GM12878 (cell line): Measurements from ENCODE around the gene HSD11B1L. TPM values are rescaled to one million over a fixed set of nuclear protein-coding genes. Genes with fewer than 3 reads are reported as not detected.

Experiments
- ATAC-seq: fragments of 200-7000 bp; cut with Tn5 transposase; 3 replicates; pipeline ENCODE4 v1.9.1; 2020; ENCODE audit warnings: mild to moderate bottlenecking, moderate library complexity
- BruUV-seq: library from RNA; stranded (reverse); fragments of 400-500 nt; replicated peaks from 2 replicates; lab custom pipeline; 2021; lab: Mats Ljungman, UMichigan
- CTCF ChIA-PET: fragments of 300-600 bp; sonication (Branson Sonifier 250); formaldehyde crosslinking; extraction: SDS; loops from one replicate; lab custom pipeline; 2021; ENCODE audit warnings: inconsistent platforms; lab: Yijun Ruan, JAX
- POLR2A ChIA-PET: fragments of 350-600 bp; formaldehyde crosslinking; extraction: SDS; loops from one replicate; lab custom pipeline; 2021; ENCODE audit warnings: inconsistent platforms; lab: Charles Lee
- RAD21 ChIA-PET: fragments of 300-600 bp; sonication (Branson Sonifier 250); formaldehyde crosslinking; loops from one replicate; lab custom pipeline; 2023; ENCODE audit warnings: antibody characterized with exemption; ENCODE audit not compliant: unreplicated experiment; lab: Charles Lee
- SMC1A ChIA-PET: fragments of 300-600 bp; sonication (Branson Sonifier 250); formaldehyde crosslinking; loops from one replicate; lab custom pipeline; 2023; ENCODE audit not compliant: unreplicated experiment, uncharacterized antibody; lab: Charles Lee
- DNase-seq: peaks from one replicate; pipeline ENCODE4 v3.0.0-alpha.2; 2011; ENCODE audit warnings: low read depth, low spot score
- FAIRE-seq: peaks from 3 replicates; lab custom pipeline; 2011; peaks lifted over from hg19 to GRCh38; lab: Jason Lieb, UNC
- H2AFZ ChIP-seq: 2 replicates; pipeline ENCODE4 v1.6.0; 2011; ENCODE audit warnings: low read depth, low read length, control low read depth; ENCODE audit not compliant: control insufficient read depth
- H3K27ac ChIP-seq: 2 replicates; pipeline ENCODE4 v1.5.1; 2011; ENCODE audit warnings: control low read depth; ENCODE audit not compliant: control insufficient read depth, insufficient read depth
- H3K27me3 ChIP-seq, 2 experiments: replicated peaks in 1 of 2; 2 replicates each; pipeline versions ENCODE4 v1.6.0 to v1.6.1; 2011; ENCODE audit warnings: low read length in 1 of 2; ENCODE audit not compliant: control insufficient read depth in 2 of 2, insufficient read depth in 2 of 2
- H3K36me3 ChIP-seq, 2 experiments: 2 replicates each; pipeline ENCODE4 v1.5.1; 2011; ENCODE audit warnings: low read length in 1 of 2; ENCODE audit not compliant: control insufficient read depth in 2 of 2, insufficient read depth in 2 of 2
- H3K4me1 ChIP-seq: 2 replicates; pipeline ENCODE4 v1.6.1; 2011; ENCODE audit warnings: mild to moderate bottlenecking, low read length, moderate library complexity, mixed read lengths; ENCODE audit not compliant: control insufficient read depth, insufficient read depth
- H3K4me2 ChIP-seq: 2 replicates; pipeline ENCODE4 v1.6.0; 2011; ENCODE audit warnings: control low read depth; ENCODE audit not compliant: control insufficient read depth, insufficient read depth
- H3K4me3 ChIP-seq: fragments of 200-600 bp; sonication (generic); 2 replicates; pipeline ENCODE4 v1.5.1; 2016
- H3K79me2 ChIP-seq: 2 replicates; pipeline ENCODE4 v1.6.0; 2011; ENCODE audit warnings: low read length; ENCODE audit not compliant: control insufficient read depth, insufficient read depth
- H3K9ac ChIP-seq: 2 replicates; pipeline ENCODE4 v1.8.0; 2011; ENCODE audit warnings: low read length, control low read depth, mixed read lengths; ENCODE audit not compliant: control insufficient read depth, insufficient read depth
- H3K9me3 ChIP-seq: replicated peaks from 3 replicates; pipeline ENCODE4 v1.5.1; 2011; ENCODE audit warnings: mild to moderate bottlenecking, low read length; ENCODE audit not compliant: control insufficient read depth, insufficient read depth
- H4K20me1 ChIP-seq: 2 replicates; pipeline ENCODE4 v1.6.0; 2011; ENCODE audit not compliant: control insufficient read depth, insufficient read depth
- BRCA1 ChIP-seq: IDR thresholded peaks from 2 replicates; pipeline ENCODE4 v1.6.1; 2011; ENCODE audit warnings: low read depth, low read length, improper control_type of control experiment
- NFIC ChIP-seq: IDR thresholded peaks from 2 replicates; pipeline ENCODE4 v1.6.1; 2012; ENCODE audit warnings: low read depth, mild to moderate bottlenecking, inconsistent platforms, low read length, moderate library complexity
- POLR2A ChIP-seq: IDR thresholded peaks from 2 replicates; pipeline ENCODE4 v1.6.1; 2011; ENCODE audit warnings: low read depth, mild to moderate bottlenecking, low read length
- WGBS: methylation state at CpG from one replicate; pipeline ENCODE4 v1.1.6; 2016; ENCODE audit warnings: low lambda C conversion rate; ENCODE audit not compliant: insufficient replicate concordance, insufficient coverage; ENCODE audit errors: missing lambda C conversion rate; 5-methylcytosine and 5-hydroxymethylcytosine counted together
- in situ Hi-C: fragments of 300-500 bp; cut with MboI; formaldehyde crosslinking; loops from 9 replicates; pipeline ENCODE4 v1.14.3; 2018; ENCODE audit warnings: mixed read lengths
- intact Hi-C: fragments of 100-400 bp; cut with micrococcal nuclease; formaldehyde crosslinking; loops from one replicate; pipeline ENCODE4 v1.14.2; 2022; ENCODE audit not compliant: unreplicated experiment
- polyA plus RNA-seq, 11 experiments: library from polyadenylated mRNA; depleted of rRNA in 4 of 11; unstranded in 6 of 11; stranded (reverse) in 5 of 11; fragments of >200 nt; fragmentation: Nextera tagmentation in 4 of 11; fragmentation: Illumina TruSeq in 1 of 11; extraction: Ambion mirVana in 4 of 11; extraction: Trizol in 1 of 11; gene quantifications; 1 replicate in 1 of 11; 2 replicates in 10 of 11; pipeline versions ENCODE4 v1.2.1 to v1.2.3, GENCODE V29; 2011 to 2016; ENCODE audit warnings: inconsistent platforms in 2 of 11, missing spikeins in 2 of 11, low read depth in 1 of 11
- total RNA-seq, 4 experiments: library from RNA; depleted of rRNA in 3 of 4; stranded (reverse); fragments of >200 nt in 3 of 4; fragmentation: Illumina TruSeq in 1 of 4; extraction: Trizol in 1 of 4; gene quantifications; 2 replicates each; pipeline versions ENCODE4 v1.2.1 to v1.2.3, GENCODE V29; 2013 to 2021
- TF ChIP-seq, protein P1 (sequence below): fragments of 450-650 bp; IDR thresholded peaks from 2 replicates; pipeline ENCODE4 v1.6.1; 2016; ENCODE audit warnings: mild to moderate bottlenecking

HSD11B1L gene
- total and polyA plus RNA-seq, 10 of the 15 experiments (the other 5 are each of a cell fraction or from before 2014, with no cell fraction given) = 0.29 to 1.8 (median 1.1) TPM; not detected in 1

DNA sequence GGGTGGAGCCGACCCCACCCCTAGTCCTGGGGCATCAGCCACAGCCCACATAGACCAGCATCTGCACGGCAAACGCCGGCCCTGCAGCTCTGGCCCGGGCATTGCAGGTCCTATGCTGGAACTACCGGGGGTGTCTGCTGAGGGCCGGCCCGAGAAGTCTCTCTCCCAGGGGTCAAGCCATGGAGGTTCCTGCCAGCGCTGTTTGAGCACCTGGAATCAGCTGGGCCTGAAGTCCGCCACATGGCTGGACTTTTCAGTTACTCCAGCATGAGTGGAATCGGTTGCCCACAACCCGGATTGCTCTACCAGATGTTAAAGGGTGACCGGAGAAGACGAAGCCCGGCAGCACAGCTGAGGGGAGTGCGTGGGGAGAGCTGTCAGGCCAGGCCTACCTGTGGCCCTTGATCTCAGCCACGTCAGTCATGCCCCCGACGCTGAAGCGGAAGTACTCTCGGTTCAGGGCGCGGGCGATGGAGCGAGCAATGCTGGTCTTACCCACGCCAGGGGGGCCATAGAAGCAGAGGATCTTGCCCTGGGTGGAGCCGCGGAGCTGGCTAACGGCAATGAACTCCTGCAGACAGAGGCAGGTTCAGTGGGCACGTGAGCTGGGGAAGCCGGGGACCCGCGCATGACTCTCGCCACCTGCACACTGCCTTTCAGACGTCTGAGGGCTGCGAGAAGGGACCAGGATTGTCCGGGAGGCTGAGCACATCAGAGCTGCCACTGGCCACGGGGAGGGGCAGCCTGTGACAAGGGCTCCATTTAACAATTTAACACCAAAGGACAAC, 18.0 kb downstream of the HSD11B1L start:
- H3K4me1 ChIP-seq = 0 out of 2 replicates have a peak, but pooled peaks cover 3% of the 10 kb centered on the region
- no peak overlapping the region for H3K4me3 ChIP-seq
- peak; percentile 7 for ATAC-seq
- H3K79me2 ChIP-seq = peaks cover 8% of the 10 kb centered on the region
- H3K4me2 ChIP-seq = no peak overlapping the region
- TF ChIP-seq POLR2A (peak; percentile 62), NFIC (no peak), BRCA1 (no peak)
- TF ChIP-seq, protein P1, sequence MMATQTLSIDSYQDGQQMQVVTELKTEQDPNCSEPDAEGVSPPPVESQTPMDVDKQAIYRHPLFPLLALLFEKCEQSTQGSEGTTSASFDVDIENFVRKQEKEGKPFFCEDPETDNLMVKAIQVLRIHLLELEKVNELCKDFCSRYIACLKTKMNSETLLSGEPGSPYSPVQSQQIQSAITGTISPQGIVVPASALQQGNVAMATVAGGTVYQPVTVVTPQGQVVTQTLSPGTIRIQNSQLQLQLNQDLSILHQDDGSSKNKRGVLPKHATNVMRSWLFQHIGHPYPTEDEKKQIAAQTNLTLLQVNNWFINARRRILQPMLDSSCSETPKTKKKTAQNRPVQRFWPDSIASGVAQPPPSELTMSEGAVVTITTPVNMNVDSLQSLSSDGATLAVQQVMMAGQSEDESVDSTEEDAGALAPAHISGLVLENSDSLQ = 0 out of 2 replicates have a peak, but pooled peaks have one; percentile 16
- WGBS = 74% methylated on average over 37 of the region's 38 CpGs
- intact Hi-C loops = no loop called here
- ChIA-PET POLR2A (no interaction called here), CTCF (interaction anchor here (3.4 kb wide), 1 partner anchor 9 kb away, joined by 18 read pairs; the partner anchor contains the start of gene RPL36), RAD21 (no interaction called here), SMC1A (no interaction called here)
- no peak for FAIRE-seq
- H3K36me3 ChIP-seq = peaks cover 15 to 51% of the 10 kb centered on the region in 2 experiments
- no peaks in the 10 kb centered on the region; the same call in 1 of the 2 replicates for H4K20me1 ChIP-seq
- H3K9me3 ChIP-seq = no peaks in the 10 kb centered on the region; the same call in 2 of the 3 replicates
- H2AFZ ChIP-seq = no peak overlapping the region
- no peak overlapping the region for H3K27ac ChIP-seq
- in situ Hi-C loops = no loop called here
- no peak for DNase-seq
- H3K27me3 ChIP-seq = no peaks in the 10 kb centered on the region
- no TSS peak for BruUV-seq
- H3K9ac ChIP-seq = no peak overlapping the region
